ENCODE results near the gene FOXL1.

GRCh38 chr16:86572041-86572521, 6.3 kb upstream of the FOXL1 start:
- TF ChIP-seq POLR2AphosphoS5 (IDR thresholded peaks at IDR 0.05; ENCODE audit: low read depth) (no peak), GABPA (IDR thresholded peaks at IDR 0.05; ENCODE audit: low read depth) (no peak), SPI1 (IDR thresholded peaks at IDR 0.05; ENCODE audit: borderline replicate concordance, low read depth) (no peak)
- TF ChIP-seq, protein P1, sequence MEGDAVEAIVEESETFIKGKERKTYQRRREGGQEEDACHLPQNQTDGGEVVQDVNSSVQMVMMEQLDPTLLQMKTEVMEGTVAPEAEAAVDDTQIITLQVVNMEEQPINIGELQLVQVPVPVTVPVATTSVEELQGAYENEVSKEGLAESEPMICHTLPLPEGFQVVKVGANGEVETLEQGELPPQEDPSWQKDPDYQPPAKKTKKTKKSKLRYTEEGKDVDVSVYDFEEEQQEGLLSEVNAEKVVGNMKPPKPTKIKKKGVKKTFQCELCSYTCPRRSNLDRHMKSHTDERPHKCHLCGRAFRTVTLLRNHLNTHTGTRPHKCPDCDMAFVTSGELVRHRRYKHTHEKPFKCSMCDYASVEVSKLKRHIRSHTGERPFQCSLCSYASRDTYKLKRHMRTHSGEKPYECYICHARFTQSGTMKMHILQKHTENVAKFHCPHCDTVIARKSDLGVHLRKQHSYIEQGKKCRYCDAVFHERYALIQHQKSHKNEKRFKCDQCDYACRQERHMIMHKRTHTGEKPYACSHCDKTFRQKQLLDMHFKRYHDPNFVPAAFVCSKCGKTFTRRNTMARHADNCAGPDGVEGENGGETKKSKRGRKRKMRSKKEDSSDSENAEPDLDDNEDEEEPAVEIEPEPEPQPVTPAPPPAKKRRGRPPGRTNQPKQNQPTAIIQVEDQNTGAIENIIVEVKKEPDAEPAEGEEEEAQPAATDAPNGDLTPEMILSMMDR (IDR thresholded peaks at IDR 0.05; ENCODE audit: insufficient read depth, low read length) = no peak
- TF ChIP-seq, protein P2, sequence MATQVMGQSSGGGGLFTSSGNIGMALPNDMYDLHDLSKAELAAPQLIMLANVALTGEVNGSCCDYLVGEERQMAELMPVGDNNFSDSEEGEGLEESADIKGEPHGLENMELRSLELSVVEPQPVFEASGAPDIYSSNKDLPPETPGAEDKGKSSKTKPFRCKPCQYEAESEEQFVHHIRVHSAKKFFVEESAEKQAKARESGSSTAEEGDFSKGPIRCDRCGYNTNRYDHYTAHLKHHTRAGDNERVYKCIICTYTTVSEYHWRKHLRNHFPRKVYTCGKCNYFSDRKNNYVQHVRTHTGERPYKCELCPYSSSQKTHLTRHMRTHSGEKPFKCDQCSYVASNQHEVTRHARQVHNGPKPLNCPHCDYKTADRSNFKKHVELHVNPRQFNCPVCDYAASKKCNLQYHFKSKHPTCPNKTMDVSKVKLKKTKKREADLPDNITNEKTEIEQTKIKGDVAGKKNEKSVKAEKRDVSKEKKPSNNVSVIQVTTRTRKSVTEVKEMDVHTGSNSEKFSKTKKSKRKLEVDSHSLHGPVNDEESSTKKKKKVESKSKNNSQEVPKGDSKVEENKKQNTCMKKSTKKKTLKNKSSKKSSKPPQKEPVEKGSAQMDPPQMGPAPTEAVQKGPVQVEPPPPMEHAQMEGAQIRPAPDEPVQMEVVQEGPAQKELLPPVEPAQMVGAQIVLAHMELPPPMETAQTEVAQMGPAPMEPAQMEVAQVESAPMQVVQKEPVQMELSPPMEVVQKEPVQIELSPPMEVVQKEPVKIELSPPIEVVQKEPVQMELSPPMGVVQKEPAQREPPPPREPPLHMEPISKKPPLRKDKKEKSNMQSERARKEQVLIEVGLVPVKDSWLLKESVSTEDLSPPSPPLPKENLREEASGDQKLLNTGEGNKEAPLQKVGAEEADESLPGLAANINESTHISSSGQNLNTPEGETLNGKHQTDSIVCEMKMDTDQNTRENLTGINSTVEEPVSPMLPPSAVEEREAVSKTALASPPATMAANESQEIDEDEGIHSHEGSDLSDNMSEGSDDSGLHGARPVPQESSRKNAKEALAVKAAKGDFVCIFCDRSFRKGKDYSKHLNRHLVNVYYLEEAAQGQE (IDR thresholded peaks at IDR 0.05; ENCODE audit: insufficient replicate concordance, low read depth) = no peak
